HG02763 (cell line): ENCODE measurements around the gene NTRK3.
A peak's percentile ranks its signal among the peaks of the same experiment; 100 is the strongest.

Experiments used
- ATAC-seq: cut with Tn5 transposase; IDR thresholded peaks from one replicate; pipeline ENCODE4 v1.9.1; 2021; ENCODE audit warnings: mild to moderate bottlenecking, moderate library complexity; ENCODE audit not compliant: unreplicated experiment

Gene NTRK3

DNA sequence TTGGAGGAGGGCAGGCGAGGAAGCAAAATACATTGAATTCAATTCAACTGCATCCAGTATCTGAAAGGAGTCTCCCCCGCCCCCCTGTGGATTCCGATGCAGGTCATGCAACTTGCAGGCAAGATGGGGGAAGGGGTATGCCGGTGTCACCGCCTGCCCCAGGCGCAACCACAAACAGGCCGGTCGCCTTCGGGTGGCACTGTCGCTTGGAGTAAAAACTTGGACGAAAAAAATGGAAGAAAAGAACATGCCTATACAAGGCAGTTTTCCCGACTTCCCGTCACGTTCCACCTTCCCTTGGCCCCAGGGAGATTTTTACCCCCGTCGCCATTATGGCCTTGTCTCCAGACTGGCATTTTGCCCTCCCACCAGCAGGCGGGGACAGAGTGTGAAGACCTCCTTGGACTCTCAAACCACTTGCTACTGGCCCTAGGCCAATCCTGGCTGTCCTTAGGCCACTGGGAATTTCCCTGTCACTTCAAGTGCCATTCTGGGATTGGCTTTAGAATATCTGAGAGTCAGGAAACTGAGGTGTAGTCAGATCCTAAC, 1.6 kb upstream of the NTRK3 start:
- ATAC-seq: no peak

DNA sequence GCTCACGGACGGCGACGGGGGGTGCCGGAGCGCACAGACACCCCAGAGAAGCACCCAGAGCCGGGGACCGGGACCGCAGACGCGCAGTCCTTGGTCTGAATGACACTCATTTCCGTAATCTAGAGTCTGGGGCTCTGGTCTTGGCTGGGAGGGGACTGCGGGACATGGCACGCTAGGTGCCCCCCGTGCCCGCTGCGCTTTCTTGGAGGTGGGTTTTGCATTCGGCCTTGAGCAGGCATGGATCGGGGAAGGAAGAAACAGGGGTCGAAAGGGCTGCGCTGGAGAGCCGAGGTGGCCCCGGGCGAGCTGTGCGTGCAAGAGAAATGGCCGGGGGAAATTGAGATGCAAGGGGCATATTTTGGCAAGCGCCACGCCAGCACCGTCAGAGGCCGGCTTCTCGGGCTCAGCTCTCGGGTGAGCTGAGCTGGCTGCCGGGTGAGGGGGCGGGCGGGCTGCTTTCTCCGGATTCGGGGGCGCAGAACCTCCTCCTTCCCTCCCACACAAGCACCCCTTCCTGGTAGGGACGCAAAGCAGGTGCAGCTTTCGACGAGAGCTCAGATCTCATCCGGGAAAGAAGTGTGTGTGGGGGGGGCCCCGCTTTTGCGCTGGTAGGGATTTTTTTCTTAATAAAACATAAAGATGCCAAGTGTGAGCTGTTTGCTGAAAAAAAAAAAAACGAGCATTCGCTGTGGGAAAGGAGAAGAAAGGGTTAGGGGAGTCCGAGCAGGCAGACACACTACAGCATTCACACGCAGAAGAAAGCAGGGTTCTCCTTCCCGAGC, 963 bp upstream of the NTRK3 start:
- no peak for ATAC-seq

DNA sequence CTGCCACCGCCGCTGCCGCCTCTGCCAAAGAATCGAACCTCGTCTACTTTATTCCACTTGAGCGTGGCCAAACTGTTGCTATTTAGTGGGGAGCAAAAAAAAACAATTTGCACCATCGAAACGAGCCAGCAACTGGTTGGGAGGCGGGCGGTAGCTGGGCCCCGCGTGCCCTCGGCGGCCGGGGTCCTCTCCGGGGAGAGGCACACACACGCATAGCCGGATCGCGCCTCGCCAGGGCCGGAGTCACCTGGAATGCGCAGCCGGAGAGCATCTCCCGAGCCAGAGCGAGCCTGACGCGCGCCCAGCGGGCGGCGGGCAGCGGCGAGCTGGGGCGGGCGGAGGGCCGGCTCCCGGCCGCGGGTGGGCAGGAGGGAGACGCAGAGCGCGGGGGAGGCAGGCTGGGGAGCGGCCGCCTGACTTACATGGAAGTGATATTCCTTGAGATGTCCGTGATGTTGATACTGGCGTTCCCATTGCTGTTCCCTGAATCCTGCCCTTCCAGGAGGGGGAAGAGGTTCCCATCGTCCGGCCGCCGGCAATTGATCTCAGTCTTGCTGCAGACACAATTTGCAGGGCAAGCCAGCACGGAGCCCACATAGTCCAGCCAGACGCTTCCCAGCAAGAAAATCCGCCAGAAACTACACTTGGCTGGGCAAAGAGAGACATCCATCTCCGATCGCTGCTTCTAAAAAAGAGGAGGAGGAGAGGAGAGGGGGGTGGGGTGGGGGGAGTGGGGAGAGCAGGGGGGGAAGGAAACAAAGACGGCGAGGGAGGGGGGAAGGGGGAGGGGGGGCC, 858 bp downstream of the NTRK3 start:
- no peak for ATAC-seq

DNA sequence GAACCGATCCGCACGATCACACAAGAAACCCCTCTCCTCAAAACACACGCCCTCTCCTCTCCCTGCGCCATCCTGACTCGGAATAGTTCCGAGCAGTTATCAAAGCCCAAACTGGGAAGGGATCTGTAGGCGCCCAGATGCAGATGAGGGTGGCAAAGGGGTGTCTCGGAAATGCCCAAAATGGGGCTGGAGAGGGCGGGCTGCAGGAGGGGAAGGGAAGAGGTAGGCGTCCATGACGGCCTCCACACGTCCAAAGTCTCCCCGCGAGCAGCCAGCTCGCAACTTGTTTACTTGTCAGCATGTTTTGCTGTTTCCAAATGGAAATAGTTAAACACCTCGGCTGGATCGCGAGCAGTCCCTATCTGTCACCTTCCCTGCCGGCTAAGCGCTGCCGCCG, 1.5 kb downstream of the NTRK3 start:
- ATAC-seq: no peak

DNA sequence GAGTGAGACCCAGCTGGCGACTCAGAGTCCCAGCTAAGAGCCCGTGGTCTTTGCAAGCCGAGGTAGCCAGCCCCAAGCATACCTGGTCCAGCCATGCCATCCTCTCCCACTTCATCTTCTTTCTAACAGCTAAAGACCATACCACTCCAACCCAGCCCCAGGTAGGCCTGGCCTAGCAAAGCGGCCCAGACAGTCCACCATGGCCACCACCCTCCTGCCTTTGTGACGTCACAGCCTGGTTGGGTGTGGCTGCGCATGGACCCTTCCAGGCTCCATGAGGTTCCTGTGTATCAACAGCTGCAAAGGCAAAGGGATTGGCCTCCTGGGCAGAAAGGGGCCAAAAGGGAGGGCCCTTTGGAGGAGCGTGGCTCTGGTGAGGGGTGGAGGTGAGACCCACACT, 4.1 kb downstream of the NTRK3 start:
- ATAC-seq: no peak

DNA sequence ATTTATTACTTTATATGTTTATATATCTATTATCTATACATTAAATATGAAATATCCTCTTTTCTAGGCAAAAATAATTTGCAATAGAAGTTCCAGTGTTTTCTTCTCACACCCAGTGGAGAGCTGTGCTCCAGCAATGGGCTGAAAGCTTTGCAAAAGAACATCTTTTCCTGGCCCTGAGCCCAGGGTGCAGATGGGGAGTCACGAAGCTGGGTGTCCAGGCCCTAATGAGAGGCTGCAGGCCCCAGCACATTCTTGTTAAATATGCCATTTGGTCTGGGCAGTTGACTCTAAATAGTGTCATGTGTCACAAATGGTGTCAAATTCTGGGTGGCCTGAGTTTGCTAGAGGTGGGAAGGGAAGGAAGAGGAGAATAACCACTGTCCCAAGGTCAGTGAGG, 5.7 kb downstream of the NTRK3 start:
- ATAC-seq: no peak

DNA sequence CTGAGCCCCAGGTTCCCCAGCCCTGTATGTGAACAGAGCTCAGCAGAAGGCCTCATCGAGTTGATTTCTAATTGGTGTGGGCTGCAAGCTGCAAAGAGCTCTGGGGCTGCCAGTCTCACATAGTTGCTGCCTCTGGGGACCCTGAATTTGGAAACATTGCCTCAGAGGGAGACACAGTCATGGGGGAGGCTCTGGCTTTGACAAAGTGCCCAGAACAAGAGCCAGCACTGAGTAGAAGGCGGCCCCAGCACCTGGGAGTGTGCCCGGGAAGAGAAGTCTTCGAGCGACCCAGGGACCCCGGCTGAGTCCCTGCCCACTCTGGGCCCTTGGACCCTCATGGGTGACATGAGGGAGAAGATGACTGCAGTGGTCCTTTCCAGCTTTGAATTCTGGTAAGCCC, 7.3 kb downstream of the NTRK3 start:
- no peak for ATAC-seq

DNA sequence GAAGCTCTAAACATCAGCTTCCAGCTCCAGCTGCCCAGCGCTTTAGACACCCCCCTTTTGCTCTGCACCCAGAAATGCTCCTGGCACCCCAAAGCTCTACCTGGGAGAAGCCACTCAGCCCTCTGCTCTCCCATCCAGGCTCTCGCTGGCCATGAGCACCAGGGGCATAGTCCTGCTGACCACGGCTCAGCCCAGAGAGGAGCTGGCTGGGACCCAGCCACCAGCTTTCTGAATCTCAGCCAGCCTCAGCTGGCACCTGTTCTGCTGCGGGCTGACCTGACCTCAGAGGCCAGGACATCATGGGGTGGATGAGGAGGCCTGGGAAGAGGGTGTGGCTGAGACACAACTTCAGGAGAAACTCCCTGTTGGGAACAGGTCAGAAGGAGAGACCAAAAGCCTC, 8.6 kb downstream of the NTRK3 start:
- no peak for ATAC-seq

DNA sequence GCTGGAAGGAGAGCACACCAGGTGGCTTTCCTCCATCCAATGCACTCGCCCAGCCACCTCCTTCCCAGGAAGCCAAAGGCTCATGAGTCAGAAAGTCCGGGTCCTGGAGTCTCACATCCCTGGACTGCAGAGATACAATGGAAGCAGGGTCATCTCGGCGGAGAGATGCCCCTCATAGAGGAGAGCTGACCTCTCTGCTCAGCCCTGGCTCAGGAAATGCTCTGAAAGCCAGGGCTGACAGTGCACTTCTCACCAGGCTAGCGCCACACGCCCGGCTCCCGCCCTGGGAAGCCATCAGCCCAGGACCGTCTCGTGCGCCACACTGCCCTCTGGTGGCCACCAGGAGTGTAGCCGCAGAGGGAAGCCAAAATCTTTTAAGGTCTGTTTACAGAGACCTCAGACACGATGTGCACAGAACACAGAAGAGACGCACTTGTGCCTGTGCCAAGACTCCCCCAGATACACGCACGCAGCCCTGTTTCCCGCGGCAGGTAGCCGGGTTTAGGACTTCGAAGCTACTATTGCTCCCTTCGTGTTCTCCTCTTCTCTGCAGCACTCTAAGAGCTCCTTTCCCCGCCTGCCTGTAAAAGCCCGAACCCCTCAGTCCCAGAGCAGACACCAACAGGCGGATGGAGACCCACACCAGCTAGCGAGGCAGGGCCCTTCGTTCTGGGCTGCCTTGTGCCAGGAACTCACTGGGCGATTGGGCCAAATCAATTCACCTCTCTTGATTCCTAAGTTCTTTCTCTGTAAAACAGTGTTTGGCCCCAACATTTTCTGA, 9.7 kb downstream of the NTRK3 start:
- ATAC-seq: peak; percentile 66

DNA sequence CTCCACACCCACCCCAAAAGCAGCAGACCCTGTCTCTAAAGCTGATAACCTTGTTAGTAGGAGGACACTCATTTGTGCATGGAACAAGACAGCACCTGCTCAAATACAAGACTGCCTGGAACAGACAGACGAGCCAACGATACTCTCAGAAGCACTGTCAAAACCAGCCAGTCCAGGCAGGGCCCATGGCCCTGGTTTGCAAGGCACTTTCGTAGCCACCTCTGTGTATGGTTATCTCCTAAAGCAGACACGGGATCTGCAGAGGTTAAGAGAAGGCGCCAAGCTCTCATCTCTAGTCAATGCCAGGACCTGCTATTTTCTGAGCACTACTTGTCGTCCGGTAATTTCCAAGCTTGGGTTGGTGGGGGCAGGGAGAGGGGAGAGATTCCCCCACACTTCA, 10.5 kb downstream of the NTRK3 start:
- no peak for ATAC-seq

DNA sequence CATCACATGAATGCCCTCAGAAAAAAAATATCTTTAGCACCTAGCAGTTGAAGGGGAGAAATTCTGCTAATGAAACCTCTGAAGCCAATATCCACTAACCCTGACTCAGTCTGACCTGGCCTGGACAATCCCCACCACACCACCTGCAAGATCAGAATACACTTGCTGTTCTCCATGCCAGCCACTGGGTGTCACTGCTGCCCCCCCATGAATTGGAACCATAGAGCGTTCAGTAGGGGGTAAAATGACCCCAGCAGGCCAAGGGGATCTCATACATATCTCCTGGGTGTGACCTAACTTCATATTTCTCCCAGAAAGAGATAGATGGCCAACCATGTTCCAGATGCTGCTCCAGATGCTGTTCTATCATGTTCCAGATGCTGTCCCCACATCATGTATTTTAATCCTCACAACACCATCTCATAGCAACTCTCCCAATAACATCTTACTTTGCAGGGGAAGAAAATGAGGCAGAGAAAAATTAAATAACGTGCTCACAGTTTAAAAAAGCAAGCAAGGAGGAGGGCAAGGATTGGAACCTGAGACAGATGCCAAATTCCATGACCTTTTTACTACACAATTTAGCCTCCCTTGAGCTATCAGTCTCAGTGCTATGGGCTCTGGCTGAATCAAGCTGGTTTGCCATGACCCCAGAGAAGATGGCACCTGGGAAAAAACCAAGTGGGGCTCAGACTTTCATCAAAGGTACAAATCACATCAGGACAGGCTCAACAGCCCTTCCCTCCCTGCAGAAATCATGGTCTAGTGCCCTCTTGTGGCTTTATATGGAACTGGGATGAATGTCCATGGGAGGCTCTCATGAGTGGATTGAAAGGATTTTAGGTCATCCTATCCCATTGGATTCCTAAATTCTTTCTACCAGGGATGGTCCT, 12.4 kb downstream of the NTRK3 start:
- ATAC-seq: no peak

DNA sequence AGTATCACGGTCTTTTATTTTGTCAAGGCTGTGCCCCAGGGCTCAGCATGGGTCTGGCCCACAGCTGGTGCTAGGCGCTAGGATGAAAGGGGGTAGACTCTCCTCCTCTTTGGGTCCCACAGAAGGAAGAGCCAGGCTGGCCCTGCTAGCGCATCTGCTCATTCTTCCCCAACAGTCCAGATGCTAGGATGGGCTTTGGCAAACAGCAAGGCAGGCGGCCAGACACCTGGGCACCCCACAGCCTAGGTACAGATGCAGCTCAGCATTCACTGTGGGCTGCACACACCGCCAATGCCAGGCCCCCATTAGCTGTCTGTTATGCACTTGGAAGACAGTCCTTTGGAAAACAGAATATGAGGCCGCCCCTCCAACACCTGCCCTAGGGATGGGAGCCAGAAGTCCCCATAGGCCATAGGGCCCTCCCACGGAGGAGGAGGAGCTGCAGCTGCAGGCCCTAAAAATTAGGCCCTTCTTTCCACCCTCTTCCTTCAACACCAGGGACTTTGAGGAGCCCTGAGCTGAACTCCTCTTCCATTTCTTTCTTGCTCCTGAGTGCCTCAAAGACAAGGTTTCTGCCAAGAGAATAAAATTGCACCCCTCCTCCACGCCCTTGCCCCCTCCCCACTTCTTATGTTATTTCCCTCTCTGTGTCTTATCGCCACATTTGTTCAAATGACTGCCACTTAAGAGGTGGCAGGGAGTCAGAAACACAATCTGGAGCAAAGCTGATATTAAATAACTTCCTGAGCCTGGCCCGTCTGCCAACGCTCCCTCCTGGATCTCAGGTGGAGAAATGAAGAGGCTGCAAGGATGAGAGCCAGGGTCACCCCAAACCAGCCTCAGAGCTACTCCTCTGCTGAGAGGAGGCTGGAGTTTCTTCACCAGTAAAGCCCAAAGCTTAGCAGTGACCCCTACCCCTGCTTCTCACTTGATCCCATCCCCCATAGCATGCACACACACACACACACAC, 13.7 kb downstream of the NTRK3 start:
- ATAC-seq: no peak

DNA sequence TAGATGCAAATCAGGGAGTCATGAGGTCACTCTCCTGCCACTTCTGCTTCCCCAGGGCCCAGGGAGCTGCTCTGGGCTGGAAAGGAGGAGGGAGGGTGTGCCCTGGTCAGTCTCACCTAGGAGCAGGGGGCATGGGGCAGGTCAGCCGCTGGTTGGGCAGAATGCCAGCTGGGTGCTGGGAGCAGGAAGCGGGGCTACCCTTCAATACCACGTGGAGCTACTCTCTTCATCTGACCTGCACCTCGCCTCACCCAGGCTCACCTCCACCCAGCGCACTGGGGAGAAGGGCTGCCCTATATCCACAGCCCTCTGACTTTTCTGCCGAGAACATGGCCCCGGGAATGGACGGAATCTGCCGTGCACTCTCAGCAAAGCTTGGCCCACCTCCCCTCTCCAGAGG, 15.1 kb downstream of the NTRK3 start:
- no peak for ATAC-seq

DNA sequence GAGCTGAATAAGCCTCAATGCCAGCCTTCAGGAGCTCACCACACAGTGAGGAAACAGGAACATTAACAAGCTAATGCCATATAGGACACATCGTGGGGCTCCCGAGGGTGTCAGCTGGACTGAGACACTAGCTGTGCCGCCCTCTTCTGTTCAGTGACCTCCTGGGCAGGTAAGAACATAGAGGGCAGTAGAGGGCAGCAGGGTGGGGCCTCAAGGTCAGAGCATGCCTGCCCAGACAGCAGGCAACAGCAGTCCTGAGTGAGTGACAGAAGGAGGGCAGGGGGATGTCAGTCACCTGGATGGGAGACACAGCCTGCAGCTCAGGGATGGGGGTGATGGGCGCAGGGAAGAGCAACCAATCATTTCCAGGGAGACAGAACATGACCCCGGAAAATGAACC, 15.5 kb downstream of the NTRK3 start:
- no peak for ATAC-seq

DNA sequence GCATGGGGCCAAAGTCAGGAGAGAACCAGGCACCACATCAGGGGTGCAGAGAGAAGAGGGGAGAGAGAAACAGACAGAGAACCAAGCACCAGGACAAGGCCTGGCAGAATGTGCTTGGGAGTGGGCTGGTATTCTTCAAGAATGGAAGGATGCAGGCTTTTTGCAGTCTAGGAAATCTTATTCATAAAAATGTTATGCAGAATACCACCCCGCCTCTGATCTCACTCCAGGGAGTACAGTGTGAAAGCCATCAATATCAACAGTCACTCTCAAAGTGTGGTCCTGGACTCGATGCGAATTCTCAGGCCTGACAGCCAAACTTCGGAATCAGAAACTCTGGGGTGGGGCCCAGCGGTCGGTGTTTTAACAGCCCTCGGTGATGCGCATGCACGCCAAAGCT, 16.9 kb downstream of the NTRK3 start:
- no peak for ATAC-seq

DNA sequence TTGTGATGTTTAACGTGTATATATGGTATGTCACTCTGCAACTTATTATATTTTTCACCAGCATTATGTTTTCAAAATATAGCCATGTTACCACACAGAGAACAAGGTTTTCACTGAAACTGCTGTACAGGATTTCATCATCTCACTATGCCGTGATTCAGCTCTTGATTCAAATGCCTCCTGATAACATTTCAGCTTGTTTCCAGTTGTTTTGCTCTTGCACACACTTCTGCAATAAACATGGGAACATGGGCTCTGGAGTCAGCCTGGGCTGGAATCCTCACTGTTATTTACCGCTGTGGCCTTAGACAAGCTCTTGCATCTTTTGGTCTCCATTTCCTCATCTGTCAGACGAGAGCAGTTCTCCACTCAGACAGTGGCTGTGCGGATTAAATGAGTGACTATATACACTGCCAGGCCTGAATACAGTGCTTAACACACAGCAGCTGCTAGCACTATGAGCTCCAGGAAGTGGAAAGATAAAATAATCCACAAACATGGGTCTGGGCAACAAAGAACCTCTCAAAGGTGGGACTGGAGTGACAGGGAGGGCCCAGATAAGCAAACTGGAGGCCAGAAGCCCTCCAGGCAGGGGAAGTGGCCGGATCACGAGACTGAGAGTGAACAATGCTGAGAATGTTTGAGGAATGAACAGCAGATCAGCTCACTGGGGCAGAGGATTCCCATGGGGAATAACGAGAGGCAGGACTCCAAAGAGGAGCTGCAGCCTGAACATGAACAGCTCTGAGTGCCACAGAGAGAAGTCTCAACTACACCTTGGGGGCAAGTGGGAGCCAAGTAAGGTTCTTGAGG, 17.7 kb downstream of the NTRK3 start:
- ATAC-seq: no peak

DNA sequence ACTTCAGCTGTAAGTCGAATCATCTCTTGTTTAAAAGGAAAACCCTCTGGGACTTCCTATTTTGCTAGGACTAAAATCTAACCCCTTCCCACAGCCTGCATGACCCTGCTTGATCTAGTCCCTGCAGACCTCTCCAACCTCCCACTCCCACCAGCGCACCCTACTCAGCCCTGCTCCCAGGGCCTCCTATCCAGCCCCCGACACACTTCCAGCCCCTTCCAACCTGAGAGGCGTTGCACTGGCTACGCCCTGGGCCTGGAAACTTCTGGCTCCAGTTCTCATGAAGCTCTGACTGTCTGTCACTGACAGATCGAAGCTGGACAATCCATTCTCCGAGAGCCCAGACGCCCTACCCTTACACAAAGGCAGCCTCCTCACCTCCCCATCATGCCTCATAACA, 21.8 kb downstream of the NTRK3 start:
- no peak for ATAC-seq

DNA sequence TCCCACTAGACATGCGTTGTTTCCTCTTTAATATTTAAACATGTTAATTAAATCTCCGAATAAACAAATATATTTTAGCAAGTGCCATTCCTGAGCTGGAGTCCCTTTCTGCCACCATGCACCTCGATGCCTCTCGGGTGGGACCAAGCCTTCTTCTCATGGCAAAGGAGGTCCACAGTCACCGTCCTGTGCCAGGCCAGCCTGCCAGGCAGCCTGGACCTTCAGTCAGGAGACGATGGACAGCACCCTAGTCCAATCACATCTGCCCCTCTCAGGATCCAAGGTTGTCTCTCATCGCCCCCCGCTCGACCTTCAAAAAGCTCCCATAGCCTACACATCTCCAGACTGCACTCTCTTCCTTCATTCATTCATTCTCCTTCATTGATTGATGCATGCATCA, 22.6 kb downstream of the NTRK3 start:
- ATAC-seq: no peak
